H9 (cell line): ENCODE data around the gene NR0B1. TPM values are rescaled to one million over a fixed set of nuclear protein-coding genes. Genes with fewer than 3 reads are reported as not detected.
A peak's percentile ranks its signal among the peaks of the same experiment; 100 is the strongest.

ENCODE experiments used
- DNase-seq: peaks from one replicate; pipeline ENCODE4 v3.0.0-alpha.2; 2017
- H2AFZ ChIP-seq: one replicate; pipeline ENCODE4 v1.6.1; 2013; ENCODE audit warnings: mild to moderate bottlenecking, low read length, control low read depth, moderate library complexity
- H2AK5ac ChIP-seq: 2 replicates; pipeline ENCODE4 v1.6.1; 2013; ENCODE audit warnings: low read length, control low read depth, mixed read lengths; ENCODE audit not compliant: insufficient read length
- H2BK120ac ChIP-seq: one replicate; pipeline ENCODE4 v1.6.1; 2013; ENCODE audit warnings: low read depth, mild to moderate bottlenecking, low read length, control low read depth, inconsistent platforms; ENCODE audit not compliant: poor library complexity, severe bottlenecking
- H2BK12ac ChIP-seq: 2 replicates; pipeline ENCODE4 v1.6.1; 2013; ENCODE audit warnings: low read length, control low read depth, mixed read lengths, low read depth; ENCODE audit not compliant: insufficient read length
- H2BK15ac ChIP-seq: 2 replicates; pipeline ENCODE4 v1.6.1; 2013; ENCODE audit warnings: low read depth, low read length, control low read depth
- H2BK20ac ChIP-seq: one replicate; pipeline ENCODE4 v1.6.1; 2013; ENCODE audit warnings: low read depth, mild to moderate bottlenecking, low read length, control low read depth, inconsistent platforms; ENCODE audit not compliant: poor library complexity, severe bottlenecking
- H2BK5ac ChIP-seq: 2 replicates; pipeline ENCODE4 v1.6.1; 2013; ENCODE audit warnings: low read length, control low read depth, mixed read lengths; ENCODE audit not compliant: insufficient read length
- H3K14ac ChIP-seq: 2 replicates; pipeline ENCODE4 v1.6.1; 2013; ENCODE audit warnings: low read length, control low read depth; ENCODE audit not compliant: insufficient read depth
- H3K18ac ChIP-seq: 2 replicates; pipeline ENCODE4 v1.6.1; 2013; ENCODE audit warnings: low read depth, mild to moderate bottlenecking, mixed read lengths, low read length, control low read depth; ENCODE audit not compliant: insufficient read length
- H3K23ac ChIP-seq: 2 replicates; pipeline ENCODE4 v1.6.1; 2013; ENCODE audit warnings: low read length, control low read depth, mixed read lengths, low read depth; ENCODE audit not compliant: insufficient read length
- H3K23me2 ChIP-seq: 2 replicates; pipeline ENCODE4 v1.6.1; 2013; ENCODE audit warnings: low read depth, mild to moderate bottlenecking, mixed read lengths, low read length, control low read depth; ENCODE audit not compliant: insufficient read length, poor library complexity, severe bottlenecking
- H3K27ac ChIP-seq: 2 replicates; pipeline ENCODE4 v1.5.1; 2013; ENCODE audit warnings: low read length, control low read depth, mixed read lengths, low read depth; ENCODE audit not compliant: insufficient read length
- H3K27me3 ChIP-seq: 2 replicates; pipeline ENCODE4 v1.6.1; 2013; ENCODE audit warnings: low read length, control low read depth, inconsistent platforms; ENCODE audit not compliant: insufficient read depth
- H3K4ac ChIP-seq: 2 replicates; pipeline ENCODE4 v1.6.1; 2013; ENCODE audit warnings: low read depth, mild to moderate bottlenecking, control low read depth, inconsistent platforms, low read length, moderate library complexity
- H3K4me1 ChIP-seq: 2 replicates; pipeline ENCODE4 v1.6.1; 2013; ENCODE audit warnings: low read length, control low read depth, inconsistent platforms; ENCODE audit not compliant: insufficient read depth
- H3K4me2 ChIP-seq: 2 replicates; pipeline ENCODE4 v1.6.1; 2013; ENCODE audit warnings: low read length, control low read depth, mixed read lengths; ENCODE audit not compliant: insufficient read length, insufficient read depth
- H3K56ac ChIP-seq: 2 replicates; pipeline ENCODE4 v1.6.1; 2013; ENCODE audit warnings: low read depth, mild to moderate bottlenecking, mixed read lengths, low read length, control low read depth; ENCODE audit not compliant: insufficient read length
- H3K79me1 ChIP-seq: 2 replicates; pipeline ENCODE4 v1.6.1; 2013; ENCODE audit warnings: low read depth, mild to moderate bottlenecking, moderate library complexity, low read length, control low read depth, inconsistent platforms; ENCODE audit not compliant: insufficient read depth, poor library complexity, severe bottlenecking
- H3K79me2 ChIP-seq: 2 replicates; pipeline ENCODE4 v1.6.1; 2013; ENCODE audit warnings: low read length, control low read depth, inconsistent platforms; ENCODE audit not compliant: insufficient read depth
- H3K9ac ChIP-seq: 2 replicates; pipeline ENCODE4 v1.6.1; 2013; ENCODE audit warnings: low read length, control low read depth, mixed read lengths; ENCODE audit not compliant: insufficient read length; ENCODE audit errors: extremely low read depth
- H3K9me3 ChIP-seq: one replicate; pipeline ENCODE4 v1.6.1; 2013; ENCODE audit warnings: low read depth, low read length, inconsistent platforms; ENCODE audit not compliant: control insufficient read depth
- H3T11ph ChIP-seq: one replicate; pipeline ENCODE4 v1.6.1; 2013; ENCODE audit warnings: mild to moderate bottlenecking, low read length, control low read depth, inconsistent platforms
- H4K20me1 ChIP-seq: one replicate; pipeline ENCODE4 v1.6.1; 2013; ENCODE audit not compliant: control insufficient read depth, insufficient read length, insufficient read depth
- H4K5ac ChIP-seq: 2 replicates; pipeline ENCODE4 v1.6.1; 2013; ENCODE audit warnings: low read depth, mild to moderate bottlenecking, mixed read lengths, low read length, control low read depth; ENCODE audit not compliant: insufficient read length
- H4K8ac ChIP-seq: replicated peaks from 2 replicates; pipeline ENCODE4 v1.6.1; 2013; ENCODE audit warnings: low read length, control low read depth, mixed read lengths, low read depth; ENCODE audit not compliant: insufficient read length
- H4K91ac ChIP-seq: 2 replicates; pipeline ENCODE4 v1.6.1; 2013; ENCODE audit warnings: low read depth, mild to moderate bottlenecking, moderate library complexity, mixed read lengths, low read length, control low read depth; ENCODE audit not compliant: insufficient read length
- H3K27ac Mint-ChIP-seq, 3 experiments: 2 replicates in 2 of 3; 3 replicates in 1 of 3; pipeline ENCODE4 v1.8.0; 2020 to 2021; ENCODE audit warnings: mixed read lengths in 3 of 3, mild to moderate bottlenecking in 1 of 3, moderate library complexity in 1 of 3
- H3K27me3 Mint-ChIP-seq: 2 replicates; pipeline ENCODE4 v1.8.0; 2021; ENCODE audit warnings: low read depth, mild to moderate bottlenecking, moderate library complexity, mixed read lengths
- H3K36me3 Mint-ChIP-seq, 3 experiments: 2 replicates in 2 of 3; 3 replicates in 1 of 3; pipeline ENCODE4 v1.8.0; 2020 to 2021; ENCODE audit warnings: low read depth in 3 of 3, mixed read lengths in 3 of 3; ENCODE audit not compliant: insufficient read depth in 1 of 3
- H3K4me1 Mint-ChIP-seq, 2 experiments: 2 replicates each; pipeline ENCODE4 v1.8.0; 2020; ENCODE audit warnings: mixed read lengths in 2 of 2
- H3K4me3 Mint-ChIP-seq, 2 experiments: 2 replicates in 1 of 2; 3 replicates in 1 of 2; pipeline ENCODE4 v1.8.0; 2020 to 2021; ENCODE audit warnings: mild to moderate bottlenecking in 2 of 2, mixed read lengths in 2 of 2, moderate library complexity in 1 of 2
- H3K9me3 Mint-ChIP-seq, 2 experiments: 2 replicates in 1 of 2; 3 replicates in 1 of 2; pipeline ENCODE4 v1.8.0; 2020; ENCODE audit warnings: mild to moderate bottlenecking in 2 of 2, mixed read lengths in 2 of 2, moderate library complexity in 1 of 2
- WGBS: extraction: QIAGEN DNeasy Blood & Tissue Kit; methylation state at CpG from one replicate; pipeline ENCODE4 v1.1.7; 2013; ENCODE audit warnings: missing lambda C conversion rate, low lambda C conversion rate, mixed read lengths; ENCODE audit not compliant: insufficient read length; ENCODE audit errors: extremely low coverage; 5-methylcytosine and 5-hydroxymethylcytosine counted together
- total RNA-seq: library from RNA; stranded (reverse); gene quantifications from 2 replicates; pipeline ENCODE4 v1.2.1, GENCODE V29; 2021
- TF ChIP-seq, protein P1 (sequence below): fragments of 200-600 bp; sonication (generic); conservative IDR thresholded peaks from 3 replicates; pipeline ENCODE4 v1.8.0; 2021; ENCODE audit warnings: antibody characterized with exemption, mild to moderate bottlenecking

The NR0B1 gene
- total RNA-seq, 1 experiment from 2014 or later, result not detected

DNA sequence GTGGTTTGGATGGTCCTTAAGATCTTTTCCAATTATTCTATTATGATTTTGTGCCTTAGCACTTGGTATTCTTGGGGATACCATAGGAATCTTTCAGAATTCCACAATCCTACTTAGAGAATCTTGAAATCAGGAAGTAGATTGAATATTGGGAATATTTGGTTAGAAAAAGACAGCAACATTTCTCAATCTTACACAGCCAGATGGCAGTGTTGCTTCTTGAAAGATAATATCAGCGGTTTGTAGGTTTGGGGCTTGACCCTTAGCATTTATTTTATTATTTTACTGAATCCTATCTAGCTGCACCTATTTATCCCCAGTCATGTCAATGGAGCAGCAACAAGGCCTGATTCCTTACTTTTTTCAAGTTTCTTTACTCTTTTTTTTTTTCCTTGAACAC, 33.7 kb downstream of the NR0B1 start:
- Histone ChIP-seq H3K14ac (no peak overlapping the region), H3K9ac (no peak overlapping the region), H2BK20ac (no peak overlapping the region), H3K4ac (no peak overlapping the region), H3K79me2 (no peaks in the 10 kb centered on the region), H4K5ac (no peak overlapping the region), H3K4me2 (no peak overlapping the region), H3K9me3 (no peaks in the 10 kb centered on the region), H2BK15ac (no peak overlapping the region), H2BK12ac (no peak overlapping the region), H2AFZ (no peak overlapping the region), H4K8ac (no peak overlapping the region), H2AK5ac (no peak overlapping the region), H4K91ac (no peak overlapping the region), H3K23me2 (no peaks in the 10 kb centered on the region), H3K18ac (no peak overlapping the region), H3K79me1 (no peaks in the 10 kb centered on the region), H3T11ph (no peak overlapping the region), H3K56ac (no peak overlapping the region), H3K27me3 (no peaks in the 10 kb centered on the region), H2BK120ac (no peak overlapping the region), H3K4me1 (no peaks in the 10 kb centered on the region), H4K20me1 (no peaks in the 10 kb centered on the region), H2BK5ac (no peak overlapping the region), H3K27ac (no peak overlapping the region), H3K23ac (no peak overlapping the region)
- H3K36me3 Mint-ChIP-seq, result no peaks in the 10 kb centered on the region; a peak in 1 of 7 replicates
- no peaks in the 10 kb centered on the region for H3K27me3 Mint-ChIP-seq
- WGBS, result no CpG with 5 or more reads among the region's 1 CpG
- TF ChIP-seq, protein P1, sequence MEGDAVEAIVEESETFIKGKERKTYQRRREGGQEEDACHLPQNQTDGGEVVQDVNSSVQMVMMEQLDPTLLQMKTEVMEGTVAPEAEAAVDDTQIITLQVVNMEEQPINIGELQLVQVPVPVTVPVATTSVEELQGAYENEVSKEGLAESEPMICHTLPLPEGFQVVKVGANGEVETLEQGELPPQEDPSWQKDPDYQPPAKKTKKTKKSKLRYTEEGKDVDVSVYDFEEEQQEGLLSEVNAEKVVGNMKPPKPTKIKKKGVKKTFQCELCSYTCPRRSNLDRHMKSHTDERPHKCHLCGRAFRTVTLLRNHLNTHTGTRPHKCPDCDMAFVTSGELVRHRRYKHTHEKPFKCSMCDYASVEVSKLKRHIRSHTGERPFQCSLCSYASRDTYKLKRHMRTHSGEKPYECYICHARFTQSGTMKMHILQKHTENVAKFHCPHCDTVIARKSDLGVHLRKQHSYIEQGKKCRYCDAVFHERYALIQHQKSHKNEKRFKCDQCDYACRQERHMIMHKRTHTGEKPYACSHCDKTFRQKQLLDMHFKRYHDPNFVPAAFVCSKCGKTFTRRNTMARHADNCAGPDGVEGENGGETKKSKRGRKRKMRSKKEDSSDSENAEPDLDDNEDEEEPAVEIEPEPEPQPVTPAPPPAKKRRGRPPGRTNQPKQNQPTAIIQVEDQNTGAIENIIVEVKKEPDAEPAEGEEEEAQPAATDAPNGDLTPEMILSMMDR, result peak; percentile 62
- H3K4me1 Mint-ChIP-seq, result peaks cover 3% of the 10 kb centered on the region in 2 experiments; a peak in 2 of 4 replicates
- H3K27ac Mint-ChIP-seq, result no peak overlapping the region
- no peak overlapping the region for H3K4me3 Mint-ChIP-seq
- DNase-seq, result no peak
- peaks cover 1 to 49% of the 10 kb centered on the region in 2 experiments; a peak in 4 of 5 replicates for H3K9me3 Mint-ChIP-seq
